Endothelial cell of umbilical vein (primary cell): ENCODE data around the gene SLC39A8. TPM values are rescaled to one million over a fixed set of nuclear protein-coding genes. Genes with fewer than 3 reads are reported as not detected.

Source experiments
- BruUV-seq: library from RNA; stranded (reverse); fragments of 400-500 nt; replicated peaks from 2 replicates; lab custom pipeline; 2021; lab: Mats Ljungman, UMichigan
- CTCF ChIA-PET: fragments of 300-600, 350-600 bp; sonication (Branson Sonifier 250); formaldehyde crosslinking; loops from one replicate; lab custom pipeline; 2021; ENCODE audit warnings: antibody characterized with exemption, inconsistent platforms; lab: Charles Lee
- POLR2A ChIA-PET: fragments of 300-600, 350-600 bp; sonication (Branson Sonifier 250); formaldehyde crosslinking; loops from one replicate; lab custom pipeline; 2021; ENCODE audit warnings: antibody characterized with exemption, inconsistent platforms; lab: Charles Lee
- DNase-seq: peaks from one replicate; pipeline ENCODE4 v3.0.0-alpha.2; 2011; ENCODE audit warnings: low read depth, low spot score
- FAIRE-seq: peaks from 2 replicates; lab custom pipeline; 2011; peaks lifted over from hg19 to GRCh38; lab: Jason Lieb, UNC
- H2AFZ ChIP-seq: 2 replicates; pipeline ENCODE4 v1.6.0; 2012; ENCODE audit warnings: low read depth, low read length, control low read depth, inconsistent platforms
- H3K27ac ChIP-seq: 2 replicates; pipeline ENCODE4 v1.5.1; 2011; ENCODE audit warnings: low read depth, mild to moderate bottlenecking, control low read depth, low read length, moderate library complexity; ENCODE audit not compliant: insufficient read depth
- H3K27me3 ChIP-seq, 2 experiments: 2 replicates each; pipeline versions ENCODE4 v1.6.0 to v1.6.1; 2011; ENCODE audit warnings: low read length in 2 of 2, mixed read lengths in 1 of 2; ENCODE audit not compliant: control insufficient read depth in 2 of 2, insufficient read depth in 2 of 2
- H3K36me3 ChIP-seq, 2 experiments: 2 replicates in 1 of 2; 3 replicates in 1 of 2; pipeline ENCODE4 v1.5.1; 2011; ENCODE audit warnings: low read length in 2 of 2, mild to moderate bottlenecking in 1 of 2, moderate library complexity in 1 of 2; ENCODE audit not compliant: control insufficient read depth in 2 of 2, insufficient read depth in 2 of 2; ENCODE audit errors: extremely low read depth in 1 of 2
- H3K4me1 ChIP-seq: 3 replicates; pipeline ENCODE4 v1.5.1; 2011; ENCODE audit warnings: mild to moderate bottlenecking, low read length; ENCODE audit not compliant: control insufficient read depth, insufficient read depth; ENCODE audit errors: extremely low read depth
- H3K4me2 ChIP-seq: 2 replicates; pipeline ENCODE4 v1.6.1; 2011; ENCODE audit warnings: low read length, control low read depth, mixed read lengths; ENCODE audit not compliant: insufficient read depth
- H3K4me3 ChIP-seq, 3 experiments: fragments of 200-600 bp in 1 of 3; sonication (generic), shearing (Covaris generic) in 1 of 3; replicated peaks in 1 of 3; 2 replicates each; pipeline ENCODE4 v1.5.1; 2011 to 2016; ENCODE audit warnings: control low read depth in 3 of 3, low read length in 3 of 3, mild to moderate bottlenecking in 2 of 3, inconsistent platforms in 1 of 3, low read depth in 1 of 3, moderate library complexity in 1 of 3; ENCODE audit not compliant: insufficient read depth in 1 of 3
- H3K79me2 ChIP-seq: 2 replicates; pipeline ENCODE4 v1.6.0; 2012; ENCODE audit warnings: low read length, inconsistent platforms; ENCODE audit not compliant: control insufficient read depth, insufficient read depth
- H3K9ac ChIP-seq: replicated peaks from 2 replicates; pipeline ENCODE3; 2011; ENCODE audit warnings: low read length, control low read depth; ENCODE audit not compliant: insufficient read depth; ENCODE audit errors: extremely low read depth
- H3K9me1 ChIP-seq: replicated peaks from 3 replicates; pipeline ENCODE4 v1.6.0; 2011; ENCODE audit warnings: mild to moderate bottlenecking, low read length; ENCODE audit not compliant: control insufficient read depth, insufficient read depth; ENCODE audit errors: extremely low read depth
- H3K9me3 ChIP-seq: replicated peaks from 2 replicates; pipeline ENCODE4 v1.5.1; 2012; ENCODE audit warnings: low read length, inconsistent platforms; ENCODE audit not compliant: control insufficient read depth, insufficient read depth
- H4K20me1 ChIP-seq: replicated peaks from 2 replicates; pipeline ENCODE3; 2011; ENCODE audit warnings: mild to moderate bottlenecking, low read length; ENCODE audit not compliant: control insufficient read depth, insufficient read depth; ENCODE audit errors: extremely low read depth
- EZH2 ChIP-seq: IDR thresholded peaks from 2 replicates; pipeline ENCODE4 v1.6.1; 2012; ENCODE audit warnings: borderline replicate concordance, low read depth, mild to moderate bottlenecking, moderate library complexity, low read length, inconsistent platforms; ENCODE audit not compliant: severe bottlenecking
- GATA2 ChIP-seq: IDR thresholded peaks from 2 replicates; pipeline ENCODE4 v1.7.0; 2011; ENCODE audit warnings: low read depth, mild to moderate bottlenecking, moderate library complexity, mixed read lengths, low read length; ENCODE audit not compliant: insufficient read length, insufficient read depth
- JUN ChIP-seq: IDR thresholded peaks from 2 replicates; pipeline ENCODE4 v1.6.1; 2011; ENCODE audit warnings: borderline replicate concordance, low read depth; ENCODE audit not compliant: insufficient read length, insufficient read depth
- MYC ChIP-seq: IDR thresholded peaks from one replicate; pipeline ENCODE4 v1.6.1; 2011; ENCODE audit warnings: mild to moderate bottlenecking, low read depth, low read length
- POLR2A ChIP-seq: IDR thresholded peaks from 2 replicates; pipeline ENCODE4 v1.6.1; 2012; ENCODE audit warnings: low read depth, mild to moderate bottlenecking, control low read depth, low read length
- POLR2AphosphoS5 ChIP-seq: IDR thresholded peaks from 2 replicates; pipeline ENCODE4 v1.6.1; 2012; ENCODE audit warnings: low read depth, mild to moderate bottlenecking, control low read depth, low read length, moderate library complexity; ENCODE audit not compliant: insufficient read depth
- dilution Hi-C: fragments of 300-500 bp; cut with MboI; formaldehyde crosslinking; loops from one replicate; pipeline ENCODE4 v1.15.0; 2019; ENCODE audit warnings: low sequenced_read_pairs; ENCODE audit not compliant: extremely low pct_ligation_motif_present
- intact Hi-C: fragments of 100-400 bp; cut with micrococcal nuclease; formaldehyde crosslinking; loops from one replicate; pipeline ENCODE4 v1.10.0; 2022
- polyA plus RNA-seq, 4 experiments: library from polyadenylated mRNA; depleted of rRNA in 3 of 4; stranded (reverse) in 3 of 4; unstranded in 1 of 4; fragments of >200 nt; gene quantifications; 2 replicates each; pipeline versions ENCODE4 v1.2.1 to v1.2.3, GENCODE V29; 2011 to 2012; ENCODE audit warnings: missing spikeins in 1 of 4
- total RNA-seq: library from RNA; stranded (reverse); gene quantifications from 2 replicates; pipeline ENCODE4 v1.2.3, GENCODE V29; 2021
- TF ChIP-seq, protein P1 (sequence below), 2 donors: IDR thresholded peaks; 1 replicate in 1 of 2; 2 replicates in 1 of 2; pipeline ENCODE4 v1.5.1; 2011; ENCODE audit warnings: low read length in 2 of 2, mild to moderate bottlenecking in 2 of 2, moderate library complexity in 2 of 2, control low read depth in 1 of 2, inconsistent platforms in 1 of 2, low read depth in 1 of 2; ENCODE audit not compliant: insufficient read depth in 1 of 2; ENCODE audit errors: extremely low read depth in 1 of 2
- TF ChIP-seq, protein P2 (sequence below): IDR thresholded peaks from 2 replicates; pipeline ENCODE4 v1.6.1; 2011; ENCODE audit not compliant: insufficient read depth, insufficient read length

Gene SLC39A8
- total and polyA plus RNA-seq, 2 donors (not counting 3 experiments of a cell fraction or from before 2014, with no cell fraction given), result 1.7 to 6.7 TPM

- CTCF ChIA-PET, result no interaction called here
- H3K9me3 ChIP-seq, result no peaks in the 10 kb centered on the region
- DNase-seq, result no peak
- intact Hi-C loops (no loop called here), dilution Hi-C loops (no loop called here)
- no peak overlapping the region for H2AFZ ChIP-seq
- no peaks in the 10 kb centered on the region for H3K27me3 ChIP-seq
- no peak overlapping the region for H3K9ac ChIP-seq
- TF ChIP-seq, protein P1, sequence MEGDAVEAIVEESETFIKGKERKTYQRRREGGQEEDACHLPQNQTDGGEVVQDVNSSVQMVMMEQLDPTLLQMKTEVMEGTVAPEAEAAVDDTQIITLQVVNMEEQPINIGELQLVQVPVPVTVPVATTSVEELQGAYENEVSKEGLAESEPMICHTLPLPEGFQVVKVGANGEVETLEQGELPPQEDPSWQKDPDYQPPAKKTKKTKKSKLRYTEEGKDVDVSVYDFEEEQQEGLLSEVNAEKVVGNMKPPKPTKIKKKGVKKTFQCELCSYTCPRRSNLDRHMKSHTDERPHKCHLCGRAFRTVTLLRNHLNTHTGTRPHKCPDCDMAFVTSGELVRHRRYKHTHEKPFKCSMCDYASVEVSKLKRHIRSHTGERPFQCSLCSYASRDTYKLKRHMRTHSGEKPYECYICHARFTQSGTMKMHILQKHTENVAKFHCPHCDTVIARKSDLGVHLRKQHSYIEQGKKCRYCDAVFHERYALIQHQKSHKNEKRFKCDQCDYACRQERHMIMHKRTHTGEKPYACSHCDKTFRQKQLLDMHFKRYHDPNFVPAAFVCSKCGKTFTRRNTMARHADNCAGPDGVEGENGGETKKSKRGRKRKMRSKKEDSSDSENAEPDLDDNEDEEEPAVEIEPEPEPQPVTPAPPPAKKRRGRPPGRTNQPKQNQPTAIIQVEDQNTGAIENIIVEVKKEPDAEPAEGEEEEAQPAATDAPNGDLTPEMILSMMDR (IDR thresholded peaks at IDR 0.05; ENCODE audit: extremely low read depth in 1 of 2, insufficient read depth in 1 of 2, low read depth in 1 of 2, low read length in 2 of 2), result no peak
- no peak for TF ChIP-seq EZH2
- TF ChIP-seq GATA2, result no peak
- TF ChIP-seq POLR2AphosphoS5, result no peak
- TF ChIP-seq JUN, result no peak
- no peak for TF ChIP-seq POLR2A
- H3K79me2 ChIP-seq, result no peaks in the 10 kb centered on the region
- no peak overlapping the region for H3K4me3 ChIP-seq
- no peaks in the 10 kb centered on the region for H3K9me1 ChIP-seq
- H3K4me2 ChIP-seq, result no peak overlapping the region
- POLR2A ChIA-PET, result no interaction called here
- no peak for FAIRE-seq
- no peaks in the 10 kb centered on the region for H3K4me1 ChIP-seq
- no peaks in the 10 kb centered on the region for H3K36me3 ChIP-seq
- H4K20me1 ChIP-seq, result no peaks in the 10 kb centered on the region
- BruUV-seq, result no TSS peak
- H3K27ac ChIP-seq, result no peak overlapping the region
These were observed 115.1 kb downstream of the SLC39A8 start for GRCh38 chr4:102230194-102230593.

DNA sequence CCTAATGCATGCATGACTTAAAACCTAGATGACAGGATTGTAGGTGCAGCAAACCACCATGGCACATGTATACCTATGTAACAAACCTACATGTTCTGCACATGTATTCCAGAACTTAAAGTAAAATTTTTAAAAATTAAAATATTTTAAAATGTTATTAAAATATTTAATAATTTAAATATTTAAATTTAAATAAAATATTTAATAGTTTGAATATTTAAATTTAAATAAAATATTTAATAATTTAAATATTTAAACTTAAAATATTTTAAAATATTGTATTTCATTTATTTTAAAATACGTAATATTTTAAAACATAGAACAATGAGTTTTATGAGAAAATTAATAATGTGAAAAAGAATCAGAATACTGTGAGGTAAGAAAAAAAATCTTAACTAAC lies 117.9 kb downstream of the SLC39A8 start:
- no TSS peak for BruUV-seq
- Histone ChIP-seq H3K79me2 (no peaks in the 10 kb centered on the region), H3K9me1 (no peaks in the 10 kb centered on the region), H3K4me2 (no peak overlapping the region), H3K4me1 (no peaks in the 10 kb centered on the region), H4K20me1 (no peaks in the 10 kb centered on the region), H3K27ac (no peak overlapping the region), H2AFZ (no peak overlapping the region), H3K27me3 (no peaks in the 10 kb centered on the region), H3K36me3 (no peaks in the 10 kb centered on the region), H3K9me3 (no peaks in the 10 kb centered on the region), H3K9ac (no peak overlapping the region), H3K4me3 (no peak overlapping the region)
- CTCF ChIA-PET, result no interaction called here
- intact Hi-C loops (no loop called here), dilution Hi-C loops (no loop called here)
- FAIRE-seq (no peak), DNase-seq (no peak)
- no peak for TF ChIP-seq MYC
- TF ChIP-seq, protein P2, sequence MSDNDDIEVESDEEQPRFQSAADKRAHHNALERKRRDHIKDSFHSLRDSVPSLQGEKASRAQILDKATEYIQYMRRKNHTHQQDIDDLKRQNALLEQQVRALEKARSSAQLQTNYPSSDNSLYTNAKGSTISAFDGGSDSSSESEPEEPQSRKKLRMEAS, result no peak
- TF ChIP-seq POLR2A, result no peak
- TF ChIP-seq, protein P1 (IDR thresholded peaks at IDR 0.05; ENCODE audit: extremely low read depth in 1 of 2, insufficient read depth in 1 of 2, low read depth in 1 of 2, low read length in 2 of 2), result no peak
- POLR2A ChIA-PET, result no interaction called here
